ENCODE results near the gene CROCC2.

GRCh38 chr2:240891492-240892340, 14.4 kb upstream of the CROCC2 start:
- TF ChIP-seq CTCF (conservative IDR thresholded peaks at IDR 0.05) (no peak), ZFX (IDR thresholded peaks at IDR 0.05) (no peak)
